GM23248 (cell line): Measurements from ENCODE around the gene NCSTN.

Source experiments
- EZH2 ChIP-seq: fragments of 200-600 bp; sonication (generic); IDR thresholded peaks from 2 replicates; pipeline ENCODE4 v1.6.1; 2018; ENCODE audit warnings: antibody characterized with exemption, mild to moderate bottlenecking; ENCODE audit not compliant: insufficient read depth, poor library complexity, severe bottlenecking
- EZH2phosphoT487 ChIP-seq: fragments of 200-600 bp; sonication (generic); IDR thresholded peaks from 2 replicates; pipeline ENCODE4 v1.6.1; 2018; ENCODE audit warnings: antibody characterized with exemption, moderate library complexity, mild to moderate bottlenecking, low read depth; ENCODE audit not compliant: insufficient read depth

DNA sequence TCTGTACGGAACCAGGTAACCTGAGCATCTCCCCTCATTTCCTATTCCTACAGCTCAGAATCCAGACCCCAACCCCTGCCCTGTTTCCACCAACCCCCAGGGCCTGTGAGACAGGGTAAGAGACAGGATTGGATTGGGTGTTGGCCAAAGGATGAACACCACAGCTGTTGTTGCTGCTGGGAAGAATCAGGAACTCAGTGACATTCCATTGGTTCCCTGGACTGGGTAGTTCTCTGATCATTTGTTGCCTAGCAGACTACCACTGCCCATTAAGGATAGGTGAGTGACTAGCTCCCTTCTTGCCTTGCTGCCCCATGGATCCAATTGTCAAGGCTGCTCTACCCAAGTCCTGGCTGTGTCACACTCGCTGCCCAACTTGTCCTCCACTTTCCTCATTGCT lies 10.0 kb downstream of the NCSTN start:
- TF ChIP-seq EZH2: no peak
- TF ChIP-seq EZH2phosphoT487: no peak
